Endothelial cell of umbilical vein (primary cell): ENCODE data around the gene TSPAN18. TPM values are rescaled to one million over a fixed set of nuclear protein-coding genes. Genes with fewer than 3 reads are reported as not detected.

ENCODE experiments used
- BruUV-seq: library from RNA; stranded (reverse); fragments of 400-500 nt; replicated peaks from 2 replicates; lab custom pipeline; 2021; lab: Mats Ljungman, UMichigan
- CTCF ChIA-PET: fragments of 300-600, 350-600 bp; sonication (Branson Sonifier 250); formaldehyde crosslinking; loops from one replicate; lab custom pipeline; 2021; ENCODE audit warnings: antibody characterized with exemption, inconsistent platforms; lab: Charles Lee
- POLR2A ChIA-PET: fragments of 300-600, 350-600 bp; sonication (Branson Sonifier 250); formaldehyde crosslinking; loops from one replicate; lab custom pipeline; 2021; ENCODE audit warnings: antibody characterized with exemption, inconsistent platforms; lab: Charles Lee
- DNase-seq: peaks from one replicate; pipeline ENCODE4 v3.0.0-alpha.2; 2011; ENCODE audit warnings: low read depth, low spot score
- FAIRE-seq: peaks from 2 replicates; lab custom pipeline; 2011; peaks lifted over from hg19 to GRCh38; lab: Jason Lieb, UNC
- H2AFZ ChIP-seq: 2 replicates; pipeline ENCODE4 v1.6.0; 2012; ENCODE audit warnings: low read depth, low read length, control low read depth, inconsistent platforms
- H3K27ac ChIP-seq: 2 replicates; pipeline ENCODE4 v1.5.1; 2011; ENCODE audit warnings: low read depth, mild to moderate bottlenecking, control low read depth, low read length, moderate library complexity; ENCODE audit not compliant: insufficient read depth
- H3K27me3 ChIP-seq, 2 experiments: 2 replicates each; pipeline versions ENCODE4 v1.6.0 to v1.6.1; 2011; ENCODE audit warnings: low read length in 2 of 2, mixed read lengths in 1 of 2; ENCODE audit not compliant: control insufficient read depth in 2 of 2, insufficient read depth in 2 of 2
- H3K36me3 ChIP-seq, 2 experiments: 2 replicates in 1 of 2; 3 replicates in 1 of 2; pipeline ENCODE4 v1.5.1; 2011; ENCODE audit warnings: low read length in 2 of 2, mild to moderate bottlenecking in 1 of 2, moderate library complexity in 1 of 2; ENCODE audit not compliant: control insufficient read depth in 2 of 2, insufficient read depth in 2 of 2; ENCODE audit errors: extremely low read depth in 1 of 2
- H3K4me1 ChIP-seq: 3 replicates; pipeline ENCODE4 v1.5.1; 2011; ENCODE audit warnings: mild to moderate bottlenecking, low read length; ENCODE audit not compliant: control insufficient read depth, insufficient read depth; ENCODE audit errors: extremely low read depth
- H3K4me2 ChIP-seq: 2 replicates; pipeline ENCODE4 v1.6.1; 2011; ENCODE audit warnings: low read length, control low read depth, mixed read lengths; ENCODE audit not compliant: insufficient read depth
- H3K4me3 ChIP-seq, 3 experiments: fragments of 200-600 bp in 1 of 3; sonication (generic), shearing (Covaris generic) in 1 of 3; replicated peaks in 1 of 3; 2 replicates each; pipeline ENCODE4 v1.5.1; 2011 to 2016; ENCODE audit warnings: control low read depth in 3 of 3, low read length in 3 of 3, mild to moderate bottlenecking in 2 of 3, inconsistent platforms in 1 of 3, low read depth in 1 of 3, moderate library complexity in 1 of 3; ENCODE audit not compliant: insufficient read depth in 1 of 3
- H3K79me2 ChIP-seq: 2 replicates; pipeline ENCODE4 v1.6.0; 2012; ENCODE audit warnings: low read length, inconsistent platforms; ENCODE audit not compliant: control insufficient read depth, insufficient read depth
- H3K9ac ChIP-seq: replicated peaks from 2 replicates; pipeline ENCODE3; 2011; ENCODE audit warnings: low read length, control low read depth; ENCODE audit not compliant: insufficient read depth; ENCODE audit errors: extremely low read depth
- H3K9me1 ChIP-seq: replicated peaks from 3 replicates; pipeline ENCODE4 v1.6.0; 2011; ENCODE audit warnings: mild to moderate bottlenecking, low read length; ENCODE audit not compliant: control insufficient read depth, insufficient read depth; ENCODE audit errors: extremely low read depth
- H3K9me3 ChIP-seq: replicated peaks from 2 replicates; pipeline ENCODE4 v1.5.1; 2012; ENCODE audit warnings: low read length, inconsistent platforms; ENCODE audit not compliant: control insufficient read depth, insufficient read depth
- H4K20me1 ChIP-seq: replicated peaks from 2 replicates; pipeline ENCODE3; 2011; ENCODE audit warnings: mild to moderate bottlenecking, low read length; ENCODE audit not compliant: control insufficient read depth, insufficient read depth; ENCODE audit errors: extremely low read depth
- EZH2 ChIP-seq: IDR thresholded peaks from 2 replicates; pipeline ENCODE4 v1.6.1; 2012; ENCODE audit warnings: borderline replicate concordance, low read depth, mild to moderate bottlenecking, moderate library complexity, low read length, inconsistent platforms; ENCODE audit not compliant: severe bottlenecking
- GATA2 ChIP-seq: IDR thresholded peaks from 2 replicates; pipeline ENCODE4 v1.7.0; 2011; ENCODE audit warnings: low read depth, mild to moderate bottlenecking, moderate library complexity, mixed read lengths, low read length; ENCODE audit not compliant: insufficient read length, insufficient read depth
- MYC ChIP-seq: IDR thresholded peaks from one replicate; pipeline ENCODE4 v1.6.1; 2011; ENCODE audit warnings: mild to moderate bottlenecking, low read depth, low read length
- POLR2A ChIP-seq: IDR thresholded peaks from 2 replicates; pipeline ENCODE4 v1.6.1; 2012; ENCODE audit warnings: low read depth, mild to moderate bottlenecking, control low read depth, low read length
- POLR2AphosphoS5 ChIP-seq: IDR thresholded peaks from 2 replicates; pipeline ENCODE4 v1.6.1; 2012; ENCODE audit warnings: low read depth, mild to moderate bottlenecking, control low read depth, low read length, moderate library complexity; ENCODE audit not compliant: insufficient read depth
- dilution Hi-C: fragments of 300-500 bp; cut with MboI; formaldehyde crosslinking; loops from one replicate; pipeline ENCODE4 v1.15.0; 2019; ENCODE audit warnings: low sequenced_read_pairs; ENCODE audit not compliant: extremely low pct_ligation_motif_present
- intact Hi-C: fragments of 100-400 bp; cut with micrococcal nuclease; formaldehyde crosslinking; loops from one replicate; pipeline ENCODE4 v1.10.0; 2022
- polyA plus RNA-seq, 4 experiments: library from polyadenylated mRNA; depleted of rRNA in 3 of 4; stranded (reverse) in 3 of 4; unstranded in 1 of 4; fragments of >200 nt; gene quantifications; 2 replicates each; pipeline versions ENCODE4 v1.2.1 to v1.2.3, GENCODE V29; 2011 to 2012; ENCODE audit warnings: missing spikeins in 1 of 4
- total RNA-seq: library from RNA; stranded (reverse); gene quantifications from 2 replicates; pipeline ENCODE4 v1.2.3, GENCODE V29; 2021
- TF ChIP-seq, protein P1 (sequence below), 2 donors: IDR thresholded peaks; 1 replicate in 1 of 2; 2 replicates in 1 of 2; pipeline ENCODE4 v1.5.1; 2011; ENCODE audit warnings: low read length in 2 of 2, mild to moderate bottlenecking in 2 of 2, moderate library complexity in 2 of 2, control low read depth in 1 of 2, inconsistent platforms in 1 of 2, low read depth in 1 of 2; ENCODE audit not compliant: insufficient read depth in 1 of 2; ENCODE audit errors: extremely low read depth in 1 of 2

The TSPAN18 gene
- total and polyA plus RNA-seq, 2 donors (not counting 3 experiments of a cell fraction or from before 2014, with no cell fraction given), result 32.2 to 118 TPM

DNA sequence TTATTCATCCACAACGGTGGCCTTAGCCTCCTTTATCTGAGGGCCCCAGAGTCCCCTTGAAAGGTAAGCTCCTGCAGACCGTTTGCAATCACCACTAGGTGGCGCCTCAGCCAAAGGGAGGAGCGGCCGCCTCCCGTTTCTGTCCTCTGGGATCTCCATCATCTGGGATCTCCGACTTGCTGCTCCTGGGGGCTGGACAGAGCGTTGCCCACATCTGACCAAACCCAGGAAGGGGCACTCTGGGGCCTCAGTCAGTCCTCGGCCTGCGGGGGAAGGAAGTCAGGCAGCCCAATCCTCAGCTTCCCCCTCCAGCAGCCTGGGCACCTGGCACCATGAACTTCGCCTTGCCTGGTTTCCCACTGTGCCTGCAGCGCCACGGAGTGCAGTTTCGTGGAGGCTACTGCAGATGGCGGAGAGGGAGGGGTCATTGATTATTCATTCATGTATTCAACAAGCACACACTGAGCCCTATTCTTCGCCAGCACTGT lies 200.5 kb downstream of the TSPAN18 start:
- Histone ChIP-seq H3K36me3 (peaks cover 0 to 4% of the 10 kb centered on the region in 2 experiments), H3K4me1 (no peaks in the 10 kb centered on the region), H3K9me1 (no peaks in the 10 kb centered on the region), H3K4me2 (no peak overlapping the region), H4K20me1 (no peaks in the 10 kb centered on the region), H2AFZ (no peak overlapping the region), H3K9me3 (no peaks in the 10 kb centered on the region), H3K79me2 (no peaks in the 10 kb centered on the region), H3K27me3 (no peaks in the 10 kb centered on the region), H3K27ac (no peak overlapping the region), H3K4me3 (no peak overlapping the region), H3K9ac (no peak overlapping the region)
- no TSS peak for BruUV-seq
- TF ChIP-seq POLR2AphosphoS5, result no peak
- TF ChIP-seq, protein P1, sequence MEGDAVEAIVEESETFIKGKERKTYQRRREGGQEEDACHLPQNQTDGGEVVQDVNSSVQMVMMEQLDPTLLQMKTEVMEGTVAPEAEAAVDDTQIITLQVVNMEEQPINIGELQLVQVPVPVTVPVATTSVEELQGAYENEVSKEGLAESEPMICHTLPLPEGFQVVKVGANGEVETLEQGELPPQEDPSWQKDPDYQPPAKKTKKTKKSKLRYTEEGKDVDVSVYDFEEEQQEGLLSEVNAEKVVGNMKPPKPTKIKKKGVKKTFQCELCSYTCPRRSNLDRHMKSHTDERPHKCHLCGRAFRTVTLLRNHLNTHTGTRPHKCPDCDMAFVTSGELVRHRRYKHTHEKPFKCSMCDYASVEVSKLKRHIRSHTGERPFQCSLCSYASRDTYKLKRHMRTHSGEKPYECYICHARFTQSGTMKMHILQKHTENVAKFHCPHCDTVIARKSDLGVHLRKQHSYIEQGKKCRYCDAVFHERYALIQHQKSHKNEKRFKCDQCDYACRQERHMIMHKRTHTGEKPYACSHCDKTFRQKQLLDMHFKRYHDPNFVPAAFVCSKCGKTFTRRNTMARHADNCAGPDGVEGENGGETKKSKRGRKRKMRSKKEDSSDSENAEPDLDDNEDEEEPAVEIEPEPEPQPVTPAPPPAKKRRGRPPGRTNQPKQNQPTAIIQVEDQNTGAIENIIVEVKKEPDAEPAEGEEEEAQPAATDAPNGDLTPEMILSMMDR (IDR thresholded peaks at IDR 0.05; ENCODE audit: extremely low read depth in 1 of 2, insufficient read depth in 1 of 2, low read depth in 1 of 2, low read length in 2 of 2), result peak; percentile 79 to 85
- dilution Hi-C loops (no loop called here), intact Hi-C loops (loop anchor here (1.0 kb wide), 1 partner anchor 178 kb away; no protein-coding TSS in a partner anchor)
- CTCF ChIA-PET, result interaction anchor here (0.6 to 24.5 kb wide), 51 partner anchors 9 to 845 kb away, joined by 3 to 1618 read pairs (median 3); no protein-coding TSS in a partner anchor
- DNase-seq (peak; percentile 52), FAIRE-seq (peak; percentile 79)
- POLR2A ChIA-PET, result interaction anchor here (1.2 kb wide), 1 partner anchor 181 kb away, joined by 4 read pairs; no protein-coding TSS in a partner anchor

DNA sequence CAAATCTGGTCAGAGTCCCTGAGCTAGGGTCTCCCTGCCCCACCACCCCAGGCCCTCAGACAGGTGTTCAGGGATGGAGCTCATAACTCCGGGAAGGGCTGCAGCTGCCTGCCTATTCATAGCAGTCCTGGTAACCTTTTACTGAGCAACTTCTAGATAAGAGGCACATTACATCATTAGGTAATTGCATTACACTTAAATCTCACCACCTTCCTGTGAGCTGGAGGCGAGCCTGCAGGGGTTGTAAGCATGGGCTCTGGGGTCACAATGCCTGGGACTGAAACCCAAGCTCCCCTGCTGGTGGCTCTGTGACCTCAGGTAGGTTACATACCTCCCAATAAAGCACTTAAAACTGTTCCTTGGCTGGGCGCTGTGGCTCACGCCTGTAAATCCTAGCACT lies 201.4 kb downstream of the TSPAN18 start:
- H3K4me1 ChIP-seq, result no peaks in the 10 kb centered on the region
- no peak overlapping the region for H2AFZ ChIP-seq
- POLR2A ChIA-PET, result no interaction called here
- TF ChIP-seq POLR2A, result no peak
- no peak for TF ChIP-seq EZH2
- no peak for TF ChIP-seq GATA2
- TF ChIP-seq MYC, result no peak
- intact Hi-C loops, result no loop called here
- CTCF ChIA-PET, result interaction anchor here (1.1 to 24.5 kb wide), 7 partner anchors 9 to 311 kb away, joined by 3 to 1618 read pairs (median 9); partner anchors contain the start of gene TSPAN18
- no peak for FAIRE-seq
- no peaks in the 10 kb centered on the region for H3K9me3 ChIP-seq
- H3K4me2 ChIP-seq, result no peak overlapping the region
- DNase-seq, result no peak
- H3K4me3 ChIP-seq, result no peak overlapping the region
- no TSS peak for BruUV-seq
- peaks cover 0 to 4% of the 10 kb centered on the region in 2 experiments for H3K36me3 ChIP-seq
- no peak overlapping the region for H3K9ac ChIP-seq
- no peaks in the 10 kb centered on the region for H3K79me2 ChIP-seq
- H3K9me1 ChIP-seq, result no peaks in the 10 kb centered on the region
- H4K20me1 ChIP-seq, result no peaks in the 10 kb centered on the region
- dilution Hi-C loops, result no loop called here
- H3K27ac ChIP-seq, result no peak overlapping the region
- no peaks in the 10 kb centered on the region for H3K27me3 ChIP-seq
